Upper lobe of left lung (tissue), 6 donors: ENCODE data around the gene CORO7. TPM values are rescaled to one million over a fixed set of nuclear protein-coding genes. Genes with fewer than 3 reads are reported as not detected.

Experiments
- ATAC-seq, 2 donors: fragments of 200-7000 bp; cut with Tn5 transposase; one replicate each; pipeline ENCODE4 v1.9.1; 2022; ENCODE audit warnings: mild to moderate bottlenecking in 2 of 2, moderate library complexity in 2 of 2; ENCODE audit not compliant: low FRiP score in 2 of 2
- DNase-seq, 2 donors: peaks; one replicate each; pipeline ENCODE4 v3.0.0-alpha.2; 2019 to 2020
- H3K27ac ChIP-seq, 4 donors: fragments of 200-600 bp; sonication (generic); one replicate each; pipeline ENCODE4 v1.5.1; 2016 to 2019
- H3K27me3 ChIP-seq, 4 donors: fragments of 200-600 bp; sonication (generic); one replicate each; pipeline ENCODE4 v1.5.1; 2017 to 2019
- H3K36me3 ChIP-seq, 4 donors: fragments of 200-600 bp; sonication (generic); one replicate each; pipeline ENCODE4 v1.5.1; 2016 to 2019
- H3K4me1 ChIP-seq, 4 donors: fragments of 200-600 bp; sonication (generic); one replicate each; pipeline ENCODE4 v1.5.1; 2018 to 2019
- H3K4me3 ChIP-seq, 4 donors: fragments of 200-600 bp; sonication (generic); one replicate each; pipeline ENCODE4 v1.5.1; 2017 to 2019; ENCODE audit warnings: mild to moderate bottlenecking in 2 of 4, moderate library complexity in 1 of 4
- H3K9me3 ChIP-seq, 4 donors: fragments of 200-600 bp; sonication (generic); one replicate each; pipeline ENCODE4 v1.5.1; 2018 to 2019
- EP300 ChIP-seq, 4 donors: sonication (generic); formaldehyde crosslinking; IDR thresholded peaks; one replicate each; pipeline ENCODE4 v1.5.1; 2017; ENCODE audit warnings: antibody characterized with exemption in 4 of 4, control low read depth in 2 of 4
- POLR2A ChIP-seq, 4 donors: fragments of 450-650 bp; IDR thresholded peaks; one replicate each; pipeline ENCODE4 v1.5.1; 2016 to 2017; ENCODE audit warnings: antibody characterized with exemption in 4 of 4, mild to moderate bottlenecking in 2 of 4
- POLR2AphosphoS5 ChIP-seq, 2 donors: sonication (generic); formaldehyde crosslinking; IDR thresholded peaks; one replicate each; pipeline ENCODE4 v1.5.1; 2017; ENCODE audit warnings: antibody characterized with exemption in 2 of 2
- WGBS, 2 donors: methylation state at CpG; one replicate each; pipeline ENCODE4 v1.1.5; 2017 to 2018; 5-methylcytosine and 5-hydroxymethylcytosine counted together
- total RNA-seq, 6 donors: library from RNA; depleted of rRNA in 4 of 6; stranded (reverse); fragments of >200 nt in 4 of 6; gene quantifications; one replicate each; pipeline versions ENCODE4 v1.1.0 to v1.2.1, GENCODE V29; 2016 to 2021
- TF ChIP-seq, protein P1 (sequence below), 6 experiments: fragments of 450-650 bp in 4 of 6; fragments of 200-600 bp in 2 of 6; sonication (generic) in 2 of 6; IDR thresholded peaks; one replicate each; pipeline ENCODE4 v1.5.1; 2016 to 2019; ENCODE audit warnings: antibody characterized with exemption in 6 of 6
- donor health status: DM: no; HTN: no; CAD: no; lungs with moderate emphysema.
- donor health status: DM: no; HTN: yes; CAD: no; lungs with severe emphysema.

Gene CORO7
- total RNA-seq, 6 donors from 2014 or later: 42.9 to 235 (median 69.0) TPM

DNA sequence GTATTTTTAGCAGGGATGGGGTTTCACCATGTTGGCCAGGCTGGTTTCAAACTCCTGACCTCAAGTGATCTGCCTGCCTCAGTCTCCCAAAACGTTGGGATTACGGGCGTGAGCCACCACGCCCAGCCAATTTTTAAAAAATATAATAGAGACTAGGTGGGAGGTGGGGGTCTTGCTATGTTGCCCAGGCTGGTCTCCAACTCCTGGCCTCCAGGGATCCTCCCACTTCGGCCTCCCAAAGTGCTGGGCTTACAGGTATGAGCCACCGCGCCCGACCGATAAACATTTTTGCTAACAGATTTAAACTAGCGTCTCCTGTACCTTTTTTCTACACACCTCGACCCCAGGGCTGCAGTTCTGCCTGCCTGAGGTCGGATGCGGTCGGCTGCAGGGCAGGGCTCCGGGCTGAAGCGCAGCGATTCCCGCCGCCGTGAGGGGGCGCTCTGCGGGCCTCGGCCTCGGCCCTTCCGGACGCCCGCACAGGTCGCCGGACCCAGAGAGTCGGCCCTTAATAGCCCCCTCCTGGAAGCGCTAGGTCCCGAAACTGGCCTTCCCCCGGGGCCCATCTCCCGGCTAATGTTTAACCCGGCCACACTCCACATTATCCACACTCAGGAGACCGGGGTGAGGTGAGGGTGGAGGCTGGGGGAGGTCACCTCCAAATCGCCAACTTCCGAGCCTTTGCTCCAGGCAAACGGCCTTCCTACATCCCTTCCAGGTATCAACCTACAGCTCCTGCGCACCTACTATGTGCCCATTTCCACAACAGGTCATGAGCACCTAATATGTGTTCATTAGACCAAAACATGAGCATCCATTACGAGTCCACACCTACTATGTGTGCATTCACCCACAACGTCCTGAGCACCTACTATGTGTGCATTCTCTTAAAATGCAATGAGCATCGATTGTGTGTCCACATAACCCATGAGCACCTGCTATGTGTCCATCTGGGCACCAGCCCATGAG lies 102.5 kb downstream of the CORO7 start:
- Histone ChIP-seq H3K9me3 (no peaks in the 10 kb centered on the region), H3K4me1 (peaks cover 33 to 59% (median 50%) of the 10 kb centered on the region in 4 donors), H3K36me3 (no peaks in the 10 kb centered on the region), H3K4me3 (no peak overlapping the region), H3K27me3 (peaks cover 0 to 10% (median 4%) of the 10 kb centered on the region in 4 donors), H3K27ac (peak overlapping the region in 2 of 4 donors; percentile 93 to 94)
- TF ChIP-seq EP300 (IDR thresholded peaks at IDR 0.05) (no peak), POLR2A (IDR thresholded peaks at IDR 0.05) (no peak)
- TF ChIP-seq, protein P1, sequence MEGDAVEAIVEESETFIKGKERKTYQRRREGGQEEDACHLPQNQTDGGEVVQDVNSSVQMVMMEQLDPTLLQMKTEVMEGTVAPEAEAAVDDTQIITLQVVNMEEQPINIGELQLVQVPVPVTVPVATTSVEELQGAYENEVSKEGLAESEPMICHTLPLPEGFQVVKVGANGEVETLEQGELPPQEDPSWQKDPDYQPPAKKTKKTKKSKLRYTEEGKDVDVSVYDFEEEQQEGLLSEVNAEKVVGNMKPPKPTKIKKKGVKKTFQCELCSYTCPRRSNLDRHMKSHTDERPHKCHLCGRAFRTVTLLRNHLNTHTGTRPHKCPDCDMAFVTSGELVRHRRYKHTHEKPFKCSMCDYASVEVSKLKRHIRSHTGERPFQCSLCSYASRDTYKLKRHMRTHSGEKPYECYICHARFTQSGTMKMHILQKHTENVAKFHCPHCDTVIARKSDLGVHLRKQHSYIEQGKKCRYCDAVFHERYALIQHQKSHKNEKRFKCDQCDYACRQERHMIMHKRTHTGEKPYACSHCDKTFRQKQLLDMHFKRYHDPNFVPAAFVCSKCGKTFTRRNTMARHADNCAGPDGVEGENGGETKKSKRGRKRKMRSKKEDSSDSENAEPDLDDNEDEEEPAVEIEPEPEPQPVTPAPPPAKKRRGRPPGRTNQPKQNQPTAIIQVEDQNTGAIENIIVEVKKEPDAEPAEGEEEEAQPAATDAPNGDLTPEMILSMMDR (IDR thresholded peaks at IDR 0.05): peak; percentile 69 to 87 (median 74)
- 23 to 31% methylated on average over 22 to 32 of the region's 43 CpGs for WGBS, 2 donors
- DNase-seq (peak; percentile 71 to 93), ATAC-seq (peak; percentile 43 to 47)

GRCh38 chr16:4309833-4310266 lies 106.5 kb downstream of the CORO7 start:
- Histone ChIP-seq H3K27me3 (no peaks in the 10 kb centered on the region), H3K4me1 (peaks cover 27 to 41% (median 36%) of the 10 kb centered on the region in 4 donors), H3K9me3 (no peaks in the 10 kb centered on the region), H3K4me3 (no peak overlapping the region), H3K27ac (peak overlapping the region; percentile 30 to 66 (median 40)), H3K36me3 (no peaks in the 10 kb centered on the region)
- ATAC-seq (peak; percentile 6 to 55), DNase-seq (peak; percentile 82 to 88)
- TF ChIP-seq, protein P1 (IDR thresholded peaks at IDR 0.05): peak; percentile 47 to 83 (median 72)
- TF ChIP-seq EP300 (IDR thresholded peaks at IDR 0.05): no peak
- TF ChIP-seq POLR2A (IDR thresholded peaks at IDR 0.05): no peak
- 35 to 39% methylated on average over 5 to 11 of the region's 11 CpGs for WGBS, 2 donors

GRCh38 chr16:4309102-4309832 lies 107.1 kb downstream of the CORO7 start:
- H3K9me3 ChIP-seq: no peaks in the 10 kb centered on the region
- ATAC-seq (no peak), DNase-seq (no peak)
- H3K4me1 ChIP-seq: peaks cover 25 to 36% (median 30%) of the 10 kb centered on the region in 4 donors
- TF ChIP-seq, protein P1 (IDR thresholded peaks at IDR 0.05): no peak
- TF ChIP-seq EP300 (IDR thresholded peaks at IDR 0.05) (no peak), POLR2A (IDR thresholded peaks at IDR 0.05) (no peak)
- H3K27ac ChIP-seq: peak overlapping the region in 3 of 4 donors; percentile 1 to 35 (median 30)
- no peaks in the 10 kb centered on the region for H3K27me3 ChIP-seq
- H3K4me3 ChIP-seq: no peak overlapping the region
- 85 to 89% methylated on average over 11 to 14 of the region's 14 CpGs for WGBS, 2 donors
- H3K36me3 ChIP-seq: no peaks in the 10 kb centered on the region

- TF ChIP-seq EP300 (IDR thresholded peaks at IDR 0.05): peak in 1 of 4 donors; percentile 77
- peak in 2 of 4 donors; percentile 61 to 71 for TF ChIP-seq POLR2A (IDR thresholded peaks at IDR 0.05)
- TF ChIP-seq, protein P1 (IDR thresholded peaks at IDR 0.05): peak in 2 of 6 experiments; percentile 7 to 8
- TF ChIP-seq POLR2AphosphoS5 (IDR thresholded peaks at IDR 0.05): peak; percentile 51 to 56
- Histone ChIP-seq H3K36me3 (no peaks in the 10 kb centered on the region), H3K27me3 (no peaks in the 10 kb centered on the region), H3K4me1 (peaks cover 16 to 27% (median 22%) of the 10 kb centered on the region in 4 donors), H3K27ac (peak overlapping the region; percentile 85 to 94 (median 88)), H3K4me3 (peak overlapping the region; percentile 25 to 60 (median 56)), H3K9me3 (no peaks in the 10 kb centered on the region)
- 10 to 22% methylated on average over 12 to 27 of the region's 68 CpGs for WGBS, 2 donors
- ATAC-seq (peak; percentile 97 to 98), DNase-seq (peak; percentile 98)
Observed at GRCh38 chr16:4307215-4308037, 109.0 kb downstream of the CORO7 start.
